ENCODE results near the gene PTPRG.

DNA sequence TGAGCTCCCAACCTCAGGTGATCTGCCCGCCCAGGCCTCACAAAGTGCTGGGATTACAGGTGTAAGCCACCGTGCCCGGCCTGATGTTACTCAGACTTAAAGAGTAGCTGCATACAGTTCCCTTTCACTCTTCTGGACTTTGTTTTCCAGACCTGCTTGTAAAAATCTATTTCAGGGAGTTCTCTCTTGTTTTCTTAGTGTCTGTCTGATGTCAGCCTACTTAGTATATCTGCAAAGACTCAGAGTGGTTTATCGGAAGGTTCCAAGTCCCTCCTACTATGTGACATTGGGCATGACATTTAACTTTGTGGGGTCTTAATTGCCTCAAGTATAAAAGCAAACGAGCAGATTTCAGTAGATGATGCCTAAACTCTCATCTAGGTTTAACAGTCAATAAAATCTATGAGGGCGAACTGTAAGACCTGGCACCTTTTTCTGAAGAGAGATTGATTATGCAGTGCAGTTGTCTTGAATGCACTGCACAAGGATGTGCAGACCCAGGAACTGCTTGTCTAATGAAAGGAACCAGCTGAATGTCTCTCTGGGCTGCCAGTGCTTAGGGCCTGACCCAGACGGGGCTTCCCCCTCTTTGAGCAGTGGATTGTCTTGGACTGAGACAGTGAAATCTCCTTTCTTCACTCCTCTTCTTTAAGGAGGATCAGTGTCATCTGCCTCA, 301.4 kb downstream of the PTPRG start:
- no peak for TF ChIP-seq POLR2A (IDR thresholded peaks at IDR 0.05)
- TF ChIP-seq, protein P1, sequence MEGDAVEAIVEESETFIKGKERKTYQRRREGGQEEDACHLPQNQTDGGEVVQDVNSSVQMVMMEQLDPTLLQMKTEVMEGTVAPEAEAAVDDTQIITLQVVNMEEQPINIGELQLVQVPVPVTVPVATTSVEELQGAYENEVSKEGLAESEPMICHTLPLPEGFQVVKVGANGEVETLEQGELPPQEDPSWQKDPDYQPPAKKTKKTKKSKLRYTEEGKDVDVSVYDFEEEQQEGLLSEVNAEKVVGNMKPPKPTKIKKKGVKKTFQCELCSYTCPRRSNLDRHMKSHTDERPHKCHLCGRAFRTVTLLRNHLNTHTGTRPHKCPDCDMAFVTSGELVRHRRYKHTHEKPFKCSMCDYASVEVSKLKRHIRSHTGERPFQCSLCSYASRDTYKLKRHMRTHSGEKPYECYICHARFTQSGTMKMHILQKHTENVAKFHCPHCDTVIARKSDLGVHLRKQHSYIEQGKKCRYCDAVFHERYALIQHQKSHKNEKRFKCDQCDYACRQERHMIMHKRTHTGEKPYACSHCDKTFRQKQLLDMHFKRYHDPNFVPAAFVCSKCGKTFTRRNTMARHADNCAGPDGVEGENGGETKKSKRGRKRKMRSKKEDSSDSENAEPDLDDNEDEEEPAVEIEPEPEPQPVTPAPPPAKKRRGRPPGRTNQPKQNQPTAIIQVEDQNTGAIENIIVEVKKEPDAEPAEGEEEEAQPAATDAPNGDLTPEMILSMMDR (IDR thresholded peaks at IDR 0.05) = no peak

Data from adrenal gland (tissue), 5 donors.